Inflammatory macrophage (primary cell): ENCODE data around the gene VAV3.
A peak's percentile ranks its signal among the peaks of the same experiment; 100 is the strongest.

ENCODE experiments used
- DNase-seq, 2 donors: peaks; one replicate each; pipeline ENCODE4 v3.0.0-alpha.2; 2020 to 2022

The VAV3 gene

GRCh38 chr1:107835151-107835670 is 129.8 kb downstream of the VAV3 start:
- no peak for DNase-seq

- DNase-seq = no peak
These were observed 131.9 kb downstream of the VAV3 start for GRCh38 chr1:107833061-107833460.

- no peak for DNase-seq
These were observed 133.1 kb downstream of the VAV3 start for GRCh38 chr1:107831921-107832320.

GRCh38 chr1:107830526-107830925 is 134.5 kb downstream of the VAV3 start:
- no peak for DNase-seq

GRCh38 chr1:107830075-107830474 is 134.9 kb downstream of the VAV3 start:
- DNase-seq = no peak

- DNase-seq = no peak
These were observed 135.8 kb downstream of the VAV3 start for GRCh38 chr1:107829036-107829770.

GRCh38 chr1:107824946-107825345 is 140.0 kb downstream of the VAV3 start:
- DNase-seq = no peak

GRCh38 chr1:107821340-107821739 is 143.6 kb downstream of the VAV3 start:
- no peak for DNase-seq

- DNase-seq = no peak
These were observed 144.2 kb downstream of the VAV3 start for GRCh38 chr1:107820801-107821200.

- no peak for DNase-seq
These were observed 147.0 kb downstream of the VAV3 start for GRCh38 chr1:107817935-107818334.

GRCh38 chr1:107817206-107817605 is 147.8 kb downstream of the VAV3 start:
- DNase-seq = no peak

- DNase-seq = no peak
These were observed 154.6 kb downstream of the VAV3 start for GRCh38 chr1:107810291-107810951.

- DNase-seq = no peak
These were observed 157.1 kb downstream of the VAV3 start for GRCh38 chr1:107807855-107808254.

GRCh38 chr1:107807405-107807804 is 157.6 kb downstream of the VAV3 start:
- DNase-seq = no peak

GRCh38 chr1:107806902-107807301 is 158.1 kb downstream of the VAV3 start:
- no peak for DNase-seq

- no peak for DNase-seq
These were observed 160.2 kb downstream of the VAV3 start for GRCh38 chr1:107804741-107805140.

- peak in 1 of 2 donors; percentile 38 for DNase-seq
These were observed 160.8 kb downstream of the VAV3 start for GRCh38 chr1:107804134-107804533.

GRCh38 chr1:107803579-107803978 is 161.4 kb downstream of the VAV3 start:
- DNase-seq = no peak

- no peak for DNase-seq
These were observed 162.3 kb downstream of the VAV3 start for GRCh38 chr1:107802654-107803053.

- no peak for DNase-seq
These were observed 169.0 kb downstream of the VAV3 start for GRCh38 chr1:107795994-107796393.

- no peak for DNase-seq
These were observed 169.5 kb downstream of the VAV3 start for GRCh38 chr1:107795441-107795840.

- no peak for DNase-seq
These were observed 170.4 kb downstream of the VAV3 start for GRCh38 chr1:107794571-107794970.

- no peak for DNase-seq
These were observed 171.0 kb downstream of the VAV3 start for GRCh38 chr1:107793896-107794453.

- DNase-seq = no peak
These were observed 173.6 kb downstream of the VAV3 start for GRCh38 chr1:107791348-107791747.
